Uterus (tissue), 2 donors: ENCODE results near the gene ABCB8.

ENCODE experiments used
- POLR2A ChIP-seq, 2 donors: fragments of 450-650 bp; IDR thresholded peaks; one replicate each; pipeline ENCODE4 v1.6.1; 2016; ENCODE audit warnings: antibody characterized with exemption in 2 of 2, mild to moderate bottlenecking in 1 of 2, moderate library complexity in 1 of 2
- TF ChIP-seq, protein P1 (sequence below), 4 experiments: fragments of 200-600 bp in 2 of 4; fragments of 450-650 bp in 2 of 4; sonication (generic) in 2 of 4; IDR thresholded peaks; one replicate each; pipeline ENCODE4 v1.5.1; 2016 to 2019; ENCODE audit warnings: antibody characterized with exemption in 4 of 4, mild to moderate bottlenecking in 2 of 4, moderate library complexity in 1 of 4

DNA sequence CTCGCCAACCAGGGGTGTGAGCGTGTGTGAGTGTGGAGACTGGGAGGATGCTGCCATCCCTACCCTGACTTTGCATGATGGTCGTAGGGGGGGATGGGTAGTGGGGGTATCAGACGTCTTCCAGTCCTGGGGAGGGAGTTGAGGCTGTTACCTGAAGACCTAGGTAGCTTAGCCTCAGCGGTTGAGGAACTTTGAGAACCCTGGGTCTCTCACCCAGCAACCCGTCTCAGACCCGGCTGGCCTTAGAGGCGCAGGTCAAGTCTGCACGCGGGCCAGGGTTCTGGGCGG lies 33.8 kb downstream of the ABCB8 start:
- TF ChIP-seq, protein P1, sequence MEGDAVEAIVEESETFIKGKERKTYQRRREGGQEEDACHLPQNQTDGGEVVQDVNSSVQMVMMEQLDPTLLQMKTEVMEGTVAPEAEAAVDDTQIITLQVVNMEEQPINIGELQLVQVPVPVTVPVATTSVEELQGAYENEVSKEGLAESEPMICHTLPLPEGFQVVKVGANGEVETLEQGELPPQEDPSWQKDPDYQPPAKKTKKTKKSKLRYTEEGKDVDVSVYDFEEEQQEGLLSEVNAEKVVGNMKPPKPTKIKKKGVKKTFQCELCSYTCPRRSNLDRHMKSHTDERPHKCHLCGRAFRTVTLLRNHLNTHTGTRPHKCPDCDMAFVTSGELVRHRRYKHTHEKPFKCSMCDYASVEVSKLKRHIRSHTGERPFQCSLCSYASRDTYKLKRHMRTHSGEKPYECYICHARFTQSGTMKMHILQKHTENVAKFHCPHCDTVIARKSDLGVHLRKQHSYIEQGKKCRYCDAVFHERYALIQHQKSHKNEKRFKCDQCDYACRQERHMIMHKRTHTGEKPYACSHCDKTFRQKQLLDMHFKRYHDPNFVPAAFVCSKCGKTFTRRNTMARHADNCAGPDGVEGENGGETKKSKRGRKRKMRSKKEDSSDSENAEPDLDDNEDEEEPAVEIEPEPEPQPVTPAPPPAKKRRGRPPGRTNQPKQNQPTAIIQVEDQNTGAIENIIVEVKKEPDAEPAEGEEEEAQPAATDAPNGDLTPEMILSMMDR (IDR thresholded peaks at IDR 0.05): no peak
- no peak for TF ChIP-seq POLR2A (IDR thresholded peaks at IDR 0.05)
